Measurements from ENCODE around the gene PIGU.

PIGU gene

GRCh38 chr20:34578521-34578920, 98.4 kb downstream of the PIGU start:
- Histone ChIP-seq H3K27me3 (ENCODE audit: control insufficient read depth, low read length) (no peaks in the 10 kb centered on the region), H4K20me1 (ENCODE audit: control insufficient read depth, insufficient read depth, low read depth, low read length) (no peaks in the 10 kb centered on the region), H3K4me3 (ENCODE audit: low read length) (no peak overlapping the region), H3K27ac (ENCODE audit: low read depth, low read length) (no peak overlapping the region), H3F3A (ENCODE audit: control insufficient read depth, insufficient read depth) (no peaks in the 10 kb centered on the region), H3K36me3 (ENCODE audit: control insufficient read depth, low read length) (peaks cover 17% of the 10 kb centered on the region), H3K4me1 (ENCODE audit: control insufficient read depth, low read length) (peaks cover 13% of the 10 kb centered on the region), H3K4me2 (ENCODE audit: low read length) (no peak overlapping the region), H3K79me2 (ENCODE audit: control insufficient read depth, low read length) (no peaks in the 10 kb centered on the region), H3K9me2 (replicated peaks; ENCODE audit: control insufficient read depth, low read length) (no peaks in the 10 kb centered on the region), H3K9me3 (ENCODE audit: control insufficient read depth, insufficient read depth, low read length) (peaks cover 4% of the 10 kb centered on the region; the same call in 1 of the 2 replicates)
- TF ChIP-seq CTCF (IDR thresholded peaks at IDR 0.05; ENCODE audit: low read depth, low read length, poor library complexity, severe bottlenecking) = no peak
- TF ChIP-seq EZH2phosphoT487 (IDR thresholded peaks at IDR 0.05; ENCODE audit: borderline replicate concordance, low read length) = no peak

GRCh38 chr20:34578025-34578424, 98.9 kb downstream of the PIGU start:
- no peak overlapping the region for H3K4me2 ChIP-seq (ENCODE audit: low read length)
- H3K36me3 ChIP-seq (ENCODE audit: control insufficient read depth, low read length) = peaks cover 19% of the 10 kb centered on the region
- H3K4me3 ChIP-seq (ENCODE audit: low read length) = no peak overlapping the region
- H4K20me1 ChIP-seq (ENCODE audit: control insufficient read depth, insufficient read depth, low read depth, low read length) = no peaks in the 10 kb centered on the region
- no peaks in the 10 kb centered on the region for H3F3A ChIP-seq (ENCODE audit: control insufficient read depth, insufficient read depth)
- no peaks in the 10 kb centered on the region for H3K27me3 ChIP-seq (ENCODE audit: control insufficient read depth, low read length)
- no peaks in the 10 kb centered on the region for H3K79me2 ChIP-seq (ENCODE audit: control insufficient read depth, low read length)
- no peaks in the 10 kb centered on the region for H3K9me2 ChIP-seq (replicated peaks; ENCODE audit: control insufficient read depth, low read length)
- no peak overlapping the region for H3K27ac ChIP-seq (ENCODE audit: low read depth, low read length)
- H3K4me1 ChIP-seq (ENCODE audit: control insufficient read depth, low read length) = peaks cover 13% of the 10 kb centered on the region
- peaks cover 4% of the 10 kb centered on the region; the same call in 1 of the 2 replicates for H3K9me3 ChIP-seq (ENCODE audit: control insufficient read depth, insufficient read depth, low read length)
- TF ChIP-seq EZH2phosphoT487 (IDR thresholded peaks at IDR 0.05; ENCODE audit: borderline replicate concordance, low read length) = no peak
- TF ChIP-seq CTCF (IDR thresholded peaks at IDR 0.05; ENCODE audit: low read depth, low read length, poor library complexity, severe bottlenecking) = no peak

DNA sequence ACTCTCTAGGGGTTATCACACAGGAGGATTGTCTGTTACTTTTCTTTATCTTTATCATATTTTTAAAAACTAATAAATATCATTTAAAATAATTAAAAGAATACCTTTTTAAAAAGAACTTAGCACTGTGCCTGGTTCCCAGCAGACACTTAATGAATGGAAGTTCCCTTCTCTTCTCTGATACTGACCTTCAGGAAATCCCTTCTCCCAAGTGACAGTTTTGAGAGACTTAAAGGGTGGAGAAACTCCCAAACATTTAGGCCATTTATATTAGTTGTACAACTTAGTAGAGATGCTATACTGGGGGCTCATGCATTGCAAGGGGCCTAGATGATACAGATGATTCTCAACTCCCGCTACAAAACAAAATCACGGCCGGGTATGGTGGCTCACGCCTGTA, 99.8 kb downstream of the PIGU start:
- H3K79me2 ChIP-seq (ENCODE audit: control insufficient read depth, low read length) = no peaks in the 10 kb centered on the region
- peaks cover 13% of the 10 kb centered on the region for H3K4me1 ChIP-seq (ENCODE audit: control insufficient read depth, low read length)
- no peak for TF ChIP-seq CTCF (IDR thresholded peaks at IDR 0.05; ENCODE audit: low read depth, low read length, poor library complexity, severe bottlenecking)
- TF ChIP-seq EZH2phosphoT487 (IDR thresholded peaks at IDR 0.05; ENCODE audit: borderline replicate concordance, low read length) = no peak
- peaks cover 19% of the 10 kb centered on the region for H3K36me3 ChIP-seq (ENCODE audit: control insufficient read depth, low read length)
- H3F3A ChIP-seq (ENCODE audit: control insufficient read depth, insufficient read depth) = no peaks in the 10 kb centered on the region
- no peaks in the 10 kb centered on the region for H3K27me3 ChIP-seq (ENCODE audit: control insufficient read depth, low read length)
- no peak overlapping the region for H3K4me3 ChIP-seq (ENCODE audit: low read length)
- H4K20me1 ChIP-seq (ENCODE audit: control insufficient read depth, insufficient read depth, low read depth, low read length) = no peaks in the 10 kb centered on the region
- H3K9me3 ChIP-seq (ENCODE audit: control insufficient read depth, insufficient read depth, low read length) = peaks cover 4% of the 10 kb centered on the region; the same call in 1 of the 2 replicates
- no peaks in the 10 kb centered on the region for H3K9me2 ChIP-seq (replicated peaks; ENCODE audit: control insufficient read depth, low read length)
- no peak overlapping the region for H3K4me2 ChIP-seq (ENCODE audit: low read length)
- no peak overlapping the region for H3K27ac ChIP-seq (ENCODE audit: low read depth, low read length)

Measured in DOHH2 (cell line).